Stimulated activated CD4-positive, alpha-beta T cell treated with anti-CD3 and anti-CD28 coated beads, Interleukin-2, amount 100 ng/mL, for 48 hours (primary cell): ENCODE data around the gene NMT1.

Experiments
- DNase-seq, 2 donors: peaks; one replicate each; pipeline ENCODE4 v3.0.0-alpha.2; 2020

Gene NMT1

GRCh38 chr17:45138911-45139532 lies 77.9 kb downstream of the NMT1 start:
- no peak for DNase-seq

GRCh38 chr17:45139533-45139920 lies 78.4 kb downstream of the NMT1 start:
- DNase-seq, result no peak

GRCh38 chr17:45143094-45143670 lies 82.1 kb downstream of the NMT1 start:
- no peak for DNase-seq

GRCh38 chr17:45143767-45144198 lies 82.7 kb downstream of the NMT1 start:
- DNase-seq, result no peak

- no peak for DNase-seq
Measured at GRCh38 chr17:45144199-45145034, 83.3 kb downstream of the NMT1 start.

GRCh38 chr17:45145035-45145389 lies 83.9 kb downstream of the NMT1 start:
- no peak for DNase-seq

GRCh38 chr17:45146166-45146565 lies 85.0 kb downstream of the NMT1 start:
- DNase-seq, result no peak

- DNase-seq, result no peak
Measured at GRCh38 chr17:45146592-45146889, 85.4 kb downstream of the NMT1 start.

- no peak for DNase-seq
Measured at GRCh38 chr17:45146890-45147580, 85.9 kb downstream of the NMT1 start.

GRCh38 chr17:45147581-45148182 lies 86.6 kb downstream of the NMT1 start:
- DNase-seq, result peak; percentile 73 to 79

- DNase-seq, result peak; percentile 98
Measured at GRCh38 chr17:45148183-45149036, 87.3 kb downstream of the NMT1 start, which contains the start of gene HEXIM1. TSS of gene HEXIM1 (plus strand) at chr17:45148475. CDS start at chr17:45149191, 716 bp downstream.

GRCh38 chr17:45149037-45149668 lies 88.0 kb downstream of the NMT1 start:
- DNase-seq, result peak; percentile 61 to 63

GRCh38 chr17:45149669-45150664 lies 88.8 kb downstream of the NMT1 start:
- DNase-seq, result peak in 1 of 2 donors; percentile 30

- no peak for DNase-seq
Measured at GRCh38 chr17:45150911-45151809, 90.0 kb downstream of the NMT1 start.

- no peak for DNase-seq
Measured at GRCh38 chr17:45155029-45155428, 93.9 kb downstream of the NMT1 start.

GRCh38 chr17:45155483-45155882 lies 94.4 kb downstream of the NMT1 start:
- DNase-seq, result no peak

GRCh38 chr17:45156242-45156641 lies 95.1 kb downstream of the NMT1 start:
- DNase-seq, result no peak
